SU-DHL-6 (cell line): Measurements from ENCODE around the gene RNF5.
"Not testable (repeated sequence)": the region's sequence is repeated elsewhere in the genome, so short reads cannot be mapped to it uniquely, and the experiment has no call there.

ENCODE experiments used
- H2AFZ ChIP-seq: fragments of 200-600 bp; sonication (generic); 2 replicates; pipeline ENCODE4 v1.6.1; 2014; ENCODE audit warnings: low read depth, mild to moderate bottlenecking, moderate library complexity, mixed read lengths, antibody characterized with exemption, low read length; ENCODE audit not compliant: severe bottlenecking
- H3F3A ChIP-seq: fragments of 200-600 bp; shearing (Covaris generic); 2 replicates; pipeline ENCODE4 v1.6.0; 2016; ENCODE audit warnings: antibody characterized with exemption, mild to moderate bottlenecking; ENCODE audit not compliant: insufficient read depth
- H3K27ac ChIP-seq: fragments of 200-600 bp; sonication (generic); 2 replicates; pipeline ENCODE4 v1.5.1; 2016; ENCODE audit warnings: low read depth, mild to moderate bottlenecking, low read length, moderate library complexity, mixed read lengths
- H3K27me3 ChIP-seq: fragments of 200-600 bp; sonication (generic), shearing (Covaris generic); 2 replicates; pipeline ENCODE4 v1.6.0; 2014; ENCODE audit warnings: mild to moderate bottlenecking, low read length
- H3K36me3 ChIP-seq: fragments of 200-600 bp; sonication (generic); 2 replicates; pipeline ENCODE4 v1.6.1; 2014; ENCODE audit warnings: mild to moderate bottlenecking, low read length, mixed read lengths
- H3K4me2 ChIP-seq: fragments of 300-600, 200-600 bp; shearing (Covaris generic), sonication (generic); 2 replicates; pipeline ENCODE4 v1.6.0; 2014; ENCODE audit warnings: low read length, low read depth, mild to moderate bottlenecking; ENCODE audit not compliant: poor library complexity, severe bottlenecking
- H3K4me3 ChIP-seq: fragments of 200-600 bp; sonication (generic); 2 replicates; pipeline ENCODE4 v1.5.1; 2014; ENCODE audit warnings: antibody characterized with exemption, low read length, mild to moderate bottlenecking, mixed read lengths; ENCODE audit not compliant: insufficient read depth, poor library complexity, severe bottlenecking
- H3K79me2 ChIP-seq: fragments of 200-600 bp; sonication (generic); 2 replicates; pipeline ENCODE4 v1.6.1; 2014; ENCODE audit warnings: mild to moderate bottlenecking, low read length, moderate library complexity; ENCODE audit not compliant: insufficient read depth
- H3K9ac ChIP-seq: fragments of 200-600 bp; sonication (generic); 2 replicates; pipeline ENCODE4 v1.7.0; 2014; ENCODE audit warnings: mild to moderate bottlenecking, low read length
- H3K9me2 ChIP-seq: fragments of 200-600 bp; sonication (generic); replicated peaks from 2 replicates; pipeline ENCODE4 v1.6.1; 2014; ENCODE audit warnings: low read length; ENCODE audit not compliant: insufficient read depth
- H3K9me3 ChIP-seq: fragments of 200-600 bp; sonication (generic); 2 replicates; pipeline ENCODE4 v1.6.1; 2014; ENCODE audit warnings: low read length, mixed read lengths; ENCODE audit not compliant: insufficient read depth
- H4K20me1 ChIP-seq: fragments of 200-600 bp; sonication (generic); 2 replicates; pipeline ENCODE4 v1.6.1; 2014; ENCODE audit warnings: low read depth, mild to moderate bottlenecking, antibody characterized with exemption, low read length, moderate library complexity, mixed read lengths
- EZH2phosphoT487 ChIP-seq: fragments of 200-600 bp; sonication (generic), shearing (Covaris generic); conservative IDR thresholded peaks from 2 replicates; pipeline ENCODE4 v1.6.1; 2018; ENCODE audit warnings: mild to moderate bottlenecking, antibody characterized with exemption, low read length, moderate library complexity, mixed read lengths
- TF ChIP-seq, protein P1 (sequence below): fragments of 200-600 bp; sonication (generic); IDR thresholded peaks from one replicate; pipeline ENCODE4 v1.5.1; 2017; ENCODE audit warnings: antibody characterized with exemption, mild to moderate bottlenecking, low read length, moderate library complexity; ENCODE audit not compliant: insufficient read depth, poor library complexity, severe bottlenecking

RNF5 gene

DNA sequence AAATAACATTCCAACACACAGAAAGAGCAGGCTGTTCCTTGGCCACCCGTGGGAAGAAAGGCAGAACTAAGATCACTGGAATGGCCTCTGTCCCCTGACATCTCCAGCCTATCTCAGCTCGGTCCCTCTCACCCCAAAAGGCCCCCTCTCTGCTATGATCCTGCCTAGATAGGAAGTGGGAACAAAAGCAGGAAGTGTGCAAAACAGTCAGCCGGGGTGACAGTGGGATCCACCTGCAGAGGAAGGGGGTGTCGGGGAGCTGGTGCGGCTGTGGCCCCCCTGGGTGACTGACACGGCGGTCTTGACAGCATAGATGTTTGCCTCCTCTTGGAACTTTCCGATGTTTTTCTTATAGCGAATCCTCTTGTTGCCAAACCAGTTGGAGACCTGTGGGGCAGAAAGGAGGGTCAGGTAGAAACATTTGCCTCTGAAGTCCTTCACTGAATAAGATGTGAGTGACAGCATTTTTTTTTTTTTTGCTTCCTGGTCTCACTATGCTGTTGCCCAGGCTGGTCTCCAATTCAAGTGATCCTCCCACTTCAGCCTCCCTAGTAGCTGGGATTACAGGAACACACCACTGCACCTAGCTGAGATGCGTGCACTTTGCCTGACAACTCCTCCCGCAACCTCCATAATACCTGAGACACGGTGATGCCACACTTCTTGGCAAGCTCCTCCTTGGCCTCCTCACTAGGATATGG, 9.0 kb downstream of the RNF5 start:
- Histone ChIP-seq H3K36me3 (no peaks in the 10 kb centered on the region), H3K9me3 (no peaks in the 10 kb centered on the region), H2AFZ (no peak overlapping the region), H3F3A (peaks cover 11% of the 10 kb centered on the region), H3K27me3 (no peaks in the 10 kb centered on the region), H3K4me2 (no peak overlapping the region), H4K20me1 (no peaks in the 10 kb centered on the region), H3K4me3 (no peak overlapping the region), H3K79me2 (peaks cover 27% of the 10 kb centered on the region), H3K9me2 (no peaks in the 10 kb centered on the region), H3K9ac (no peak overlapping the region), H3K27ac (no peak overlapping the region)
- no peak for TF ChIP-seq EZH2phosphoT487
- TF ChIP-seq, protein P1, sequence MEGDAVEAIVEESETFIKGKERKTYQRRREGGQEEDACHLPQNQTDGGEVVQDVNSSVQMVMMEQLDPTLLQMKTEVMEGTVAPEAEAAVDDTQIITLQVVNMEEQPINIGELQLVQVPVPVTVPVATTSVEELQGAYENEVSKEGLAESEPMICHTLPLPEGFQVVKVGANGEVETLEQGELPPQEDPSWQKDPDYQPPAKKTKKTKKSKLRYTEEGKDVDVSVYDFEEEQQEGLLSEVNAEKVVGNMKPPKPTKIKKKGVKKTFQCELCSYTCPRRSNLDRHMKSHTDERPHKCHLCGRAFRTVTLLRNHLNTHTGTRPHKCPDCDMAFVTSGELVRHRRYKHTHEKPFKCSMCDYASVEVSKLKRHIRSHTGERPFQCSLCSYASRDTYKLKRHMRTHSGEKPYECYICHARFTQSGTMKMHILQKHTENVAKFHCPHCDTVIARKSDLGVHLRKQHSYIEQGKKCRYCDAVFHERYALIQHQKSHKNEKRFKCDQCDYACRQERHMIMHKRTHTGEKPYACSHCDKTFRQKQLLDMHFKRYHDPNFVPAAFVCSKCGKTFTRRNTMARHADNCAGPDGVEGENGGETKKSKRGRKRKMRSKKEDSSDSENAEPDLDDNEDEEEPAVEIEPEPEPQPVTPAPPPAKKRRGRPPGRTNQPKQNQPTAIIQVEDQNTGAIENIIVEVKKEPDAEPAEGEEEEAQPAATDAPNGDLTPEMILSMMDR: no peak

DNA sequence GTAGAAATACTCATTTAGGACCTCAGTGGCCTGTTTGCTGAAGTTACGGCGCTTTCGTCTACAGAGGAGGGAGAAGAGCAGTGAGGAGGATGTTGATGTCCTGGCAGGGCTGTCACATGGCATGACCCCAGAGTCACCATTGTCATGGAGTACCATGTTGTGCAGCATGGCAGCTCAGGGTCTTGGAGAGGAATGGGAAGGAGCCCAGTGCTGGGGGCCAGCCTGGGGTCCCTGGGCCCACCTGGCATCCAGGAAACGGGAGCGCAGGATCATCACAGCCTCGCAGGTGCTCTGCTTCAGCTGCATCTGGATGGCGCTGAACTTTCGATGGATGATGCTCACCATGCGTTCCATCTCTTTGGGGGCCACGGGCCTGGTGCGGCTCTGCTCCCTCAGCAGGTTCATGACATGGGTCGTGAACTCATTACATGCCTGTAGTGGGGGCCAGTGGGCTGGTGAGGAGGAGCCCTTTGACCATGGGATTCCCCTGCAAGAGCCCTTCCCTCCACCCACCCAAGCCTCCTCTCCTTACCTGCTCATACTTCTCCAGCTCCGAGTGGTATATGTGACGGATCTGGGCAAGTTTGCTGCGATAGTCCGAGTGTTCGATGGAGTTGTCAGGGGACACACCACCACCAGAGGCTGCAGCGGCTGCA, 9.6 kb downstream of the RNF5 start:
- H3K9me2 ChIP-seq, H3K9me3 ChIP-seq, H3K9ac ChIP-seq, H3K4me3 ChIP-seq, H3K4me2 ChIP-seq, H3K36me3 ChIP-seq, H3K27ac ChIP-seq, H4K20me1 ChIP-seq, H2AFZ ChIP-seq, H3K27me3 ChIP-seq: not testable (repeated sequence)
- Histone ChIP-seq H3K79me2 (peaks cover 30% of the 10 kb centered on the region), H3F3A (peaks cover 12% of the 10 kb centered on the region)

DNA sequence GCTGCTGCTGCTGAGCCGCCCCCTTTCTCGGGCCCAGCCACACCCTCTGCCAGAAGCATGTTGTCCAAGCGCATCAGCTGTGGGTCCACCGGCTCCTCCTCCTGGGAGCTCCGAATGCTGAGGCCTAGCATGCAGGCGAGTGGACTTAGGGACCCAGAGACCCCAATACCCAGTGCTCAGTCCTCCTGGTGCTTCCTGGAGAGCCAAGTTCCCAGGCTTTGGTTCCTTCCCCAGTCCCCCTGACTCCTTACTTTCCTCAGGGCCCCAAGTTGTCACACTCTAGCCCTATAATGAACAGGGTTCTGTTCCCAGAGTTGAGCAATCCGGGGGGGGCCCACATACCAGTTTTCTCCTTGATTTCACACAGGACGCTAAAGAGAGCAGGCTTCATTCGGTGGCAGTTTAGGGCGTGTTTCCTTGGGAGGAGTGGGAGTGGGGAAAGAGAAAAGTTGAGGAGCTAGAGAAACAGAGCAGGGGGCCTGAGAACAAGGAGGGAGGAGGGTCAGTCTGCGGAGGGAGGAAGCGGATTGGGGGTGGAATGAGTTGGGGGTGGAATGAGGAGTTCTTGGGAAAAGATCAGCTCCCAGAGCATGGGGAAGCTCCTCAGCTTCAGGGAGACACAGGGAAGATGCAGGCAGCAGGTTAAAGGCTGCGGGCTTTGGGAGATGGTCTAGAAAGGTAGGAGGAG, 10.3 kb downstream of the RNF5 start:
- peaks cover 18% of the 10 kb centered on the region for H3F3A ChIP-seq
- H3K27ac ChIP-seq: peak overlapping the region; percentile 87
- H3K9ac ChIP-seq: peak overlapping the region; percentile 91

More for the DNA sequence above, 10.3 kb downstream of the RNF5 start:
- TF ChIP-seq, protein P1: no peak
- Histone ChIP-seq H3K4me3 (peak overlapping the region; percentile 59), H3K79me2 (peaks cover 30% of the 10 kb centered on the region), H3K4me2 (peak overlapping the region; percentile 95), H4K20me1 (no peaks in the 10 kb centered on the region), H3K36me3 (no peaks in the 10 kb centered on the region), H3K9me2 (no peaks in the 10 kb centered on the region), H2AFZ (no peak overlapping the region), H3K27me3 (no peaks in the 10 kb centered on the region), H3K9me3 (no peaks in the 10 kb centered on the region)
